ENCODE measurements around the gene STRBP. TPM values are rescaled to one million over a fixed set of nuclear protein-coding genes. Genes with fewer than 3 reads are reported as not detected.

Gene STRBP
- total RNA-seq, 1 experiment from 2014 or later: 74.0 TPM

DNA sequence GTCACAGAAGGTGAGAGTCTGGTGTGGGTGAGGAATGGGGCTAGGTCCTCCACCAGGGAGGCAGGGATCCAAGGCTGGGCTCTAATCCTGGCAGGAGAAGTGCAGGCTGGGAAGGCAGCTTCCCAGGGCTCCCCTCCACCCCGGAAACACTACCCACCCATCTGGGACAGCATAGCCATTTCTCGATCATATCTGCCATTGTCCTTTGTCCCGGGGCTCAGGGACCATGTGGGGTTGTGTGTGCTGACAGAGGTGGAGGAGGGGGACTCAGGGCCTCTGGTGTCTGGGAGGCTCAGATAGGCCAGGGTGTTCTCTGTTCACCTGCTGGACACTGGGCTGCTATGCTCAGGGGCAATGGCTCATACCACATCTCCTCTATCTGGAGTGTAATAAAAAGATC is 32.2 kb upstream of the STRBP start:
- Mint-ChIP-seq H3K27ac (no peak overlapping the region), H3K9me3 (no peaks in the 10 kb centered on the region), H3K4me1 (peaks cover 23 to 35% of the 10 kb centered on the region in 2 experiments), H3K4me3 (no peak overlapping the region), H3K36me3 (ENCODE audit: insufficient read depth in 1 of 3, low read depth in 3 of 3) (no peaks in the 10 kb centered on the region), H3K27me3 (ENCODE audit: low read depth) (peaks cover 3% of the 10 kb centered on the region)
- no peak for DNase-seq
- Histone ChIP-seq H2AFZ (ENCODE audit: low read length) (no peak overlapping the region), H3K56ac (ENCODE audit: insufficient read length, low read depth, low read length) (no peak overlapping the region), H3K18ac (ENCODE audit: insufficient read length, low read depth, low read length) (no peak overlapping the region), H3K9ac (ENCODE audit: extremely low read depth, insufficient read length, low read length) (no peak overlapping the region), H3K4ac (ENCODE audit: low read depth, low read length) (no peak overlapping the region), H3K23me2 (ENCODE audit: insufficient read length, low read depth, low read length, poor library complexity, severe bottlenecking) (no peaks in the 10 kb centered on the region), H3K27ac (ENCODE audit: insufficient read length, low read depth, low read length) (no peak overlapping the region), H3K27me3 (ENCODE audit: insufficient read depth, low read length) (no peaks in the 10 kb centered on the region), H4K8ac (replicated peaks; ENCODE audit: insufficient read length, low read depth, low read length) (no peak overlapping the region), H3T11ph (ENCODE audit: low read length) (no peak overlapping the region), H4K91ac (ENCODE audit: insufficient read length, low read depth, low read length) (no peak overlapping the region), H4K5ac (ENCODE audit: insufficient read length, low read depth, low read length) (no peak overlapping the region), H2BK20ac (ENCODE audit: low read depth, low read length, poor library complexity, severe bottlenecking) (no peak overlapping the region), H3K14ac (ENCODE audit: insufficient read depth, low read length) (no peak overlapping the region), H3K79me1 (ENCODE audit: insufficient read depth, low read depth, low read length, poor library complexity, severe bottlenecking) (no peaks in the 10 kb centered on the region), H2BK15ac (ENCODE audit: low read depth, low read length) (no peak overlapping the region), H2BK12ac (ENCODE audit: insufficient read length, low read depth, low read length) (no peak overlapping the region), H2AK5ac (ENCODE audit: insufficient read length, low read length) (no peak overlapping the region), H3K79me2 (ENCODE audit: insufficient read depth, low read length) (no peaks in the 10 kb centered on the region), H3K4me1 (ENCODE audit: insufficient read depth, low read length) (no peaks in the 10 kb centered on the region), H3K9me3 (ENCODE audit: control insufficient read depth, low read depth, low read length) (no peaks in the 10 kb centered on the region), H3K23ac (ENCODE audit: insufficient read length, low read depth, low read length) (no peak overlapping the region), H3K4me2 (ENCODE audit: insufficient read depth, insufficient read length, low read length) (no peak overlapping the region), H2BK5ac (ENCODE audit: insufficient read length, low read length) (no peak overlapping the region), H4K20me1 (ENCODE audit: control insufficient read depth, insufficient read depth, insufficient read length) (no peaks in the 10 kb centered on the region), H2BK120ac (ENCODE audit: low read depth, low read length, poor library complexity, severe bottlenecking) (no peak overlapping the region)
- no CpG with 5 or more reads among the region's 3 CpGs for WGBS (ENCODE audit: extremely low coverage, insufficient read length, low lambda C conversion rate)
- TF ChIP-seq, protein P1, sequence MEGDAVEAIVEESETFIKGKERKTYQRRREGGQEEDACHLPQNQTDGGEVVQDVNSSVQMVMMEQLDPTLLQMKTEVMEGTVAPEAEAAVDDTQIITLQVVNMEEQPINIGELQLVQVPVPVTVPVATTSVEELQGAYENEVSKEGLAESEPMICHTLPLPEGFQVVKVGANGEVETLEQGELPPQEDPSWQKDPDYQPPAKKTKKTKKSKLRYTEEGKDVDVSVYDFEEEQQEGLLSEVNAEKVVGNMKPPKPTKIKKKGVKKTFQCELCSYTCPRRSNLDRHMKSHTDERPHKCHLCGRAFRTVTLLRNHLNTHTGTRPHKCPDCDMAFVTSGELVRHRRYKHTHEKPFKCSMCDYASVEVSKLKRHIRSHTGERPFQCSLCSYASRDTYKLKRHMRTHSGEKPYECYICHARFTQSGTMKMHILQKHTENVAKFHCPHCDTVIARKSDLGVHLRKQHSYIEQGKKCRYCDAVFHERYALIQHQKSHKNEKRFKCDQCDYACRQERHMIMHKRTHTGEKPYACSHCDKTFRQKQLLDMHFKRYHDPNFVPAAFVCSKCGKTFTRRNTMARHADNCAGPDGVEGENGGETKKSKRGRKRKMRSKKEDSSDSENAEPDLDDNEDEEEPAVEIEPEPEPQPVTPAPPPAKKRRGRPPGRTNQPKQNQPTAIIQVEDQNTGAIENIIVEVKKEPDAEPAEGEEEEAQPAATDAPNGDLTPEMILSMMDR (conservative IDR thresholded peaks at IDR 0.05): no peak
